ENCODE results near the gene LRRC3.

The LRRC3 gene

GRCh38 chr21:44450999-44451398 is 4.3 kb upstream of the LRRC3 start:
- Histone ChIP-seq H3K9me3 (ENCODE audit: low read length) (peaks cover 6% of the 10 kb centered on the region; the same call in 1 of the 2 replicates), H3K36me3 (ENCODE audit: insufficient read depth, low read length) (no peaks in the 10 kb centered on the region), H3K79me2 (ENCODE audit: insufficient read depth, low read length) (no peaks in the 10 kb centered on the region), H3K4me3 (ENCODE audit: low read depth, low read length, poor library complexity, severe bottlenecking) (no peak overlapping the region), H3K27me3 (ENCODE audit: insufficient read depth, low read length) (0 out of 2 replicates have a peak, but pooled peaks cover 8% of the 10 kb centered on the region), H3K27ac (ENCODE audit: low read depth, low read length, poor library complexity, severe bottlenecking) (no peak overlapping the region), H3K9ac (ENCODE audit: low read length) (no peak overlapping the region), H2AFZ (ENCODE audit: low read length) (no peak overlapping the region), H4K20me1 (ENCODE audit: insufficient read depth, low read length) (no peaks in the 10 kb centered on the region), H3K9me2 (ENCODE audit: low read depth, low read length) (no peaks in the 10 kb centered on the region), H3K4me1 (ENCODE audit: insufficient read depth, low read length, severe bottlenecking) (no peaks in the 10 kb centered on the region), H3F3A (ENCODE audit: insufficient read depth, low read length) (no peaks in the 10 kb centered on the region), H3K4me2 (ENCODE audit: low read length) (no peak overlapping the region)
- TF ChIP-seq CTCF (IDR thresholded peaks at IDR 0.05; ENCODE audit: low read length) (no peak), EZH2 (IDR thresholded peaks at IDR 0.05; ENCODE audit: borderline replicate concordance, low read length) (no peak)

- H3K27ac ChIP-seq (ENCODE audit: low read depth, low read length, poor library complexity, severe bottlenecking): no peak overlapping the region
- H3K9me2 ChIP-seq (ENCODE audit: low read depth, low read length): no peaks in the 10 kb centered on the region
- H3K4me1 ChIP-seq (ENCODE audit: insufficient read depth, low read length, severe bottlenecking): no peaks in the 10 kb centered on the region
- H3F3A ChIP-seq (ENCODE audit: insufficient read depth, low read length): no peaks in the 10 kb centered on the region
- H2AFZ ChIP-seq (ENCODE audit: low read length): no peak overlapping the region
- H3K9me3 ChIP-seq (ENCODE audit: low read length): peaks cover 6% of the 10 kb centered on the region; the same call in 1 of the 2 replicates
- no peak overlapping the region for H3K4me2 ChIP-seq (ENCODE audit: low read length)
- no peak overlapping the region for H3K4me3 ChIP-seq (ENCODE audit: low read depth, low read length, poor library complexity, severe bottlenecking)
- H3K36me3 ChIP-seq (ENCODE audit: insufficient read depth, low read length): no peaks in the 10 kb centered on the region
- H4K20me1 ChIP-seq (ENCODE audit: insufficient read depth, low read length): no peaks in the 10 kb centered on the region
- no peaks in the 10 kb centered on the region for H3K79me2 ChIP-seq (ENCODE audit: insufficient read depth, low read length)
- H3K9ac ChIP-seq (ENCODE audit: low read length): no peak overlapping the region
- TF ChIP-seq EZH2 (IDR thresholded peaks at IDR 0.05; ENCODE audit: borderline replicate concordance, low read length): no peak
- TF ChIP-seq CTCF (IDR thresholded peaks at IDR 0.05; ENCODE audit: low read length): no peak
- 0 out of 2 replicates have a peak, but pooled peaks cover 8% of the 10 kb centered on the region for H3K27me3 ChIP-seq (ENCODE audit: insufficient read depth, low read length)
These were observed 2.2 kb upstream of the LRRC3 start for GRCh38 chr21:44453120-44453519.

- Histone ChIP-seq H3K4me1 (ENCODE audit: insufficient read depth, low read length, severe bottlenecking) (no peaks in the 10 kb centered on the region), H3K79me2 (ENCODE audit: insufficient read depth, low read length) (no peaks in the 10 kb centered on the region), H2AFZ (ENCODE audit: low read length) (no peak overlapping the region), H3F3A (ENCODE audit: insufficient read depth, low read length) (no peaks in the 10 kb centered on the region), H3K9ac (ENCODE audit: low read length) (no peak overlapping the region), H3K27ac (ENCODE audit: low read depth, low read length, poor library complexity, severe bottlenecking) (no peak overlapping the region), H3K36me3 (ENCODE audit: insufficient read depth, low read length) (no peaks in the 10 kb centered on the region), H3K9me3 (ENCODE audit: low read length) (peaks cover 6% of the 10 kb centered on the region; the same call in 1 of the 2 replicates), H4K20me1 (ENCODE audit: insufficient read depth, low read length) (no peaks in the 10 kb centered on the region), H3K4me3 (ENCODE audit: low read depth, low read length, poor library complexity, severe bottlenecking) (no peak overlapping the region), H3K4me2 (ENCODE audit: low read length) (no peak overlapping the region), H3K9me2 (ENCODE audit: low read depth, low read length) (no peaks in the 10 kb centered on the region), H3K27me3 (ENCODE audit: insufficient read depth, low read length) (0 out of 2 replicates have a peak, but pooled peaks cover 8% of the 10 kb centered on the region)
- TF ChIP-seq EZH2 (IDR thresholded peaks at IDR 0.05; ENCODE audit: borderline replicate concordance, low read length) (no peak), CTCF (IDR thresholded peaks at IDR 0.05; ENCODE audit: low read length) (no peak)
These were observed 1.3 kb upstream of the LRRC3 start for GRCh38 chr21:44454058-44454457.
